Measurements from ENCODE around the gene ZG16.
"Not testable (repeated sequence)": the region's sequence is repeated elsewhere in the genome, so short reads cannot be mapped to it uniquely, and the experiment has no call there.

Gene ZG16

DNA sequence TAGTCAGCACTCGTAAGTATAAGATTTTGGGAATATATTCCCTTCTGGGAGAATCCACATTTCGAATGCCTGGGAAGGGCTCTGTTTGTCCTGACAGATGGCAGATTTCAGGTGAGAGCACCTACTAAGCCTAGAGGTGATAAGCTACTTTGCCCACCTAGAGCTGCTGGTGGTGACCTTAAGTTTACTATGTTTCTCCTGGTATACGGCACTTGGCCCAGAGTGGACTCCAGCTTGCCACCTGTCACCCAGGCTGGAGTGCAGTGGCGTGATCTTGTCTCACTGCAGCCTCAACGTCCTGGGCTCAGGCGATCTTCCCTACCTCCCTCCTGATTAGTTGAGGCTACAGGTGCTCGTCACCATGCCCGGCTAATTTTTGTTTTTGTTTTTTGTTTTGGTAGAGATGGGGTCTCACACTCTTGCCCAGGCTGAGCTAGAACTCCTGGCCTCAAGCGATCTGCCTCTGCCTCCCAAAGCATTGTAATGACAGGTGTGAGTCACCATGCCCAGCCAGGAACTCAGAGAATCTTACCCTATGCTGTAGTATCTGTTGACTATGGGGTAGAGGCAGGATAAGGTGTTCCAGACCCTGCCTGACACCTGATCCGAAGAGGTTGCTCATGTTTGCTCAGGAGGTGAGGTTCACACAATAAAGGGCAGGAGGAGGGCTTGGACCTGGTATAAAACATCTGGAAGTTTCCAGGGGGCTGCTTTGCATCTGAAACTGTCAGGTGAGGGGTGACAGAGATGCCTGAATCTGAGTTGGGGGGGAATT lies at the start of gene ZG16:
TSS of gene ZG16 (plus strand) at position 681 of the 775 bp plus-strand sequence. CDS start 1,011 bp downstream, outside the sequence.
- no peak for DNase-seq

- DNase-seq: peak in 2 of 3 experiments; percentile 11 to 33
Measured at GRCh38 chr16:29729116-29729521, 48.9 kb upstream of the ZG16 start.

DNA sequence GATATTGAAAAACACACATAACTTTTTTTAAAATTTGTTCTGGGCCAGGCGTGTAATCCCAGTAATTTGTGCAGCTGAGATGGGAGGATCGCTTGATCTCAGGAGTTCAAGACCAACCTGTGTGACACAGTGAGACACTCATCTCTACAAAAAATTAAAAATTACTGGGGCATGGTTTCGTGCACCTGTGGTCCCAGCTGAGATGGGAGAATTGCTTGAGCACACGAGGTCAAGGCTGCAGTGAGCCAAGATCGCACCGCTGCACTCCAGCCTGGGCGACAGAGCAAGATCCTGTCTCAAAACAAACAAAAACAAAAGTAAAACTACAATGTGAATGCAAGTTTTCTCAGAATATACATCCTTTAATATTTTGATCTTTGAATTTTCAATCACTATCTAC lies 47.4 kb upstream of the ZG16 start:
- DNase-seq: no peak

GRCh38 chr16:29731768-29732601 lies 46.1 kb upstream of the ZG16 start:
- DNase-seq: not testable (repeated sequence)

- no peak for DNase-seq
Measured at GRCh38 chr16:29734786-29735185, 43.3 kb upstream of the ZG16 start.

DNA sequence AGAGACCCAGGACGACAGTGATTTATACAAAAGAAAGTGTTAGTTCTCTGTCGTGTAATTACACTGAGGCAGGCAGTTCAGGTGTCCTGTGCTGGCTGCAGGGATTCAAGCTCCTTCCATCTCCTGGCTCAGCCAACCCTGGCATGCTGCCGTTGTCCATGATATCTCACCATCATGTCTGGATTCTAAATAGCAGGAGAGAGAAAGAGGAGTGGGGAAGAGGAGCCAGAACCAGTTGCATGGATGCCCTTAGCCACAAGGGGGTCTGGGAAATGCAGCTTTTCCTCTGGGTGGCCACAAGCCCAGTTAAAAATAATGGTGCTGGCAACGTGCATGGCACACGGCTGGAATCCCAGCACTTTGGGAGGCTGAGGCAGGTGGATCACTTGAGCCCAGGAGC lies 41.9 kb upstream of the ZG16 start:
- peak in 1 of 3 experiments; percentile 2 for DNase-seq

DNA sequence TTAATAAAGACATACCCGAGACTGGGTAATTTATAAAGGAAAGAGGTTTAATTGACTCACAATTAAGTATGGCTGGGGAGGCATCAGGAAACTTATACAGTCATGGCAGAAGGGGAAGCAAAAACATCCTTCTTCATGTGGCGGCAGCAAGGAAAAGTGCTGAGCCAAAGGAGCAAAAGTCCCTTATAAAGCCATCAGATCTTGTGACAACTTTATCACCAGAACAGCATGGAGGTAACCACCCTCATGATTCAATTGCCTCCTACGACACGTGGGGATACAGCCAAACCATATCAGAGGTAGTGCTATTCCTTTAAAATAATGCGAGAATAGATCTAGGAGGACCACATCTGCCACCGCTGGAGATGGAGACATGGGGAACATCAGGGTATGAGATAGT lies 41.3 kb upstream of the ZG16 start:
- no peak for DNase-seq

DNA sequence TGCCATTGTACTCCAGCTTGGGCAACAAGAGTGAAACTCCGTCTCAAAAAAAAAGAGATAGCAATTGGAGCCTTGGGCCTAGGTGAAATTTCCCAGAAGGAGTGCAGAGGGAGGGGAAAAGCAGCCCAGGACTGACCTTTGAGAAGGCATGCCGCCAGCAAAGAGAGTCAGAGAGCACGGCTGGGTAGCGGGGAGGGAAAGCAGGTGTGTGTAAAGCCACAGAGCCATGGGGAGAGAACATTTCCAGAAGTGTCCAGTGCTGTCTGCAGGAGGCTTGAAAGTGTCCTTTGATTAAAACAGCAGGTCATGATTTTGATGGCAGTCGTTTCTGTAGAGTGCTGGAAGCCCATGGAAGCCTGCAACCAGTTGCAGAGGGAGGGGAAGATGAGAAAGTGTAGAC lies 40.3 kb upstream of the ZG16 start:
- peak in 1 of 3 experiments; percentile 20 for DNase-seq

- DNase-seq: no peak
Measured at GRCh38 chr16:29738514-29738913, 39.5 kb upstream of the ZG16 start.

DNA sequence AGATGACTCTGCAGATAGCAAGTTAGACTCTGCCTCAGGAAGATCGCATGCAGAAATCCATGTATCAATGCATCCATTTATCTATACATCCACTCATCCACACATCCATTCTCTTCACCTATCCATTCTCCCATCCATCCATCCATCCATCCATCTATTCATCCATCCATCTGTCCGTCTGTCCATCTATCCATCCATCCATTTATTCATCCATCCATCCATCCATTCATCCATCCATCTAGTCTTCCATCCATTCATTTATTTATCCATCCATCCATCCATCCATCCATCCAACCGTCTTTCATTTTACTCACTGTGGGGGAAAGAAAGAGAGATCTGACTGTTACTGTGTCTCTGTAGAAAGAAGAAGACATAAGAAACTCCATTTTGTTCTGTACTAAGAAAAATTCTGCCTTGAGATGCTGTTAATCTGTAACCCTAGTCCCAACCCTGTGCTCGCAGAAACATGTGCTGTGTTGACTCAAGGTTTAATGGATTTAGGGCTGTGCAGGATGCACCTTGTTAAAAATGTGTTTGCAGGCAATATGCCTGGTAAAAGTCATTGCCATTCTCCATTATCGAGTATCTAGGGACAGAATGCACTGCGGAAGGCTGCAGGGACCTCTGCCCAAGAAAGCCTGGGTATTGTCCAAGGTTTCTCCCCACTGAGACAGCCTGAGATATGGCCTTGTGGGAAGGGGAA lies 38.0 kb upstream of the ZG16 start:
- not testable (repeated sequence) for DNase-seq

GRCh38 chr16:29740630-29741015 lies 37.4 kb upstream of the ZG16 start:
- DNase-seq: not testable (repeated sequence)

DNA sequence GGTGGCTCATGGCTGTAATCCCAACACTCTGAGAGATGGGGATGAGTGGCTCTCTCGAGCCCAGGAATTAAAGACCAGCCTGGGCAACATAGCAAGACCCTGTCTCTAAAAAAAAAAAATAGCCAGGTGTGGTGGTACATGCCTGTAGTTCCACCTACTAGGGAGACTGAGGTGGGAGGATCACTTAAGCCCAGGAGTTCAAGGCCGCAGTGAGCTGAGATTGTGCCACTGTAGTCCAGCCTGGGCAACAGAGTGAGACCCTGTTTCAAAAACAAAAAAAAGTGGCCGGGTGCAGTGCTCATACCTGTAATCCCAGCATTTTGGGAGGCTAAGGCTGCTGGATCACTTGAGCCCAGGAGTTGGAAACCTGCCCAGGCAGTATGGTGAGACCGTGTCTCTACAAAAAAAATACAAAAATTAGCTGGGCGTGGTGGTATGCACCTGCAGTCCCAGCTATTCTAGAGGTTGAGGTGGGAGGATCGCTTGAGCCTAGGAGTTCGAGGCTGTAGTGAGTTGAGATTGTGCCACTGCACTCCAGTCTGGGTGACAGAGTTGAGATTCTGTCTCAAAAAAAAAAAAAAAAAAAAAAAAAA lies 35.3 kb upstream of the ZG16 start:
- DNase-seq: no peak

GRCh38 chr16:29743475-29743826 lies 34.6 kb upstream of the ZG16 start:
- DNase-seq: no peak

- DNase-seq: no peak
Measured at GRCh38 chr16:29743827-29744531, 34.1 kb upstream of the ZG16 start.

- no peak for DNase-seq
Measured at GRCh38 chr16:29744541-29745101, 33.4 kb upstream of the ZG16 start.

DNA sequence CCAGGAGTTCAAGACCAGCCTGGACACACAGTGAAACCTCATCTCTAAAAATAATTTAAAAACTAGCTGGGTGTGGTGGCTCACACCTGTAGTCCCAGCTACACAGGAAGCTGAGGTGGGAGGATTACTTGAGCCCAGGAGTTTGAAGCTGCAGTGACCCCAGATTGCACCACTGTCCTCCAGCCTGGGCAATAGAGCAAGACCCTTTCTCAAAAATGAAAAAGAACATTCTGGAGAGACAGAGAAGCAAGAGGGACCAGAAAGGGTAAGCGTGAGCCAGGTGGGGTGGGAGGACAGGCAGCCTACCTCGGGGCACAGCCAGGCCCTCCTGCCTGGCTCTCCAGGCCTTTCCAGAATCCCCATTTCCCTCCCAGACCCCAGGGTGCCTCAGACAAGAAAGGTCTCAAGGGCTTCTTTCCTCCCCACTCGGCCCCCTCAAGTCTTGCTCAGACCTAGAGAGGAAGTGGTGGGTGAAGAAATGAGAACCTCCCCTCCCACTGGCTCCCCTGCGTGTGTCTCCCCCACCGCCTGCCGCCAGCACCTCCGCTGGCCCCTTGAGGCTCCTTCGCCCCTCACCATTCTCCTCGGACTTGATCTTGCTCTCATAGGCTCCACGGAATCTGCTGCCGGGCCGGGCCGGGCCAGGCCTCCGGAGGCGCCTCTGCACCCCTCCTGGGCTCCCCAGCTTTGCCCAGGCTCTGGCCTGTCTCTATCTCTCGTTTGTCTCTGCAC lies 32.8 kb upstream of the ZG16 start:
- no peak for DNase-seq

- DNase-seq: no peak
Measured at GRCh38 chr16:29745853-29746345, 32.2 kb upstream of the ZG16 start, which contains the start of gene C16orf54. C16orf54 (minus strand) TSS chr16:29745990; CDS start chr16:29744951, 1,039 bp downstream.

DNA sequence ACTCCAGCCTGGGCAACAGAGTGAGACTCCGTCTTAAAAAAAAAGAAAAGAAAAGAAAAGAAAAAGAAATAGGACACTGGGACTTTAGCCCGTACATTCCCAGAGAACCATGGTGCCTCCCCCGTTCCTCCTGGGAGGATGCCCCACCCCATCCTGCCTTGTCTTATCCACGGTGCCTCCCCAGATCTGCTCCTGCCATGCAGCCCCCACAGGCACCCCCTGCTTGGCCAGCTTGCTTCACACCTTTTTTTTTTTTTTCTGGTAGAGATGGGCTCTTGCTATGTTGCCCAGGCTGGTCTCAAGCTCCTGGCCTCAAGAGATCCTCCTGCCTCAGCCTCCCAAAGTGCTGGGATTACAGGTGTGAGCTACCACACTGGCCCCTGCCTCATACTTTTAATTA lies 31.5 kb upstream of the ZG16 start:
- not testable (repeated sequence) for DNase-seq

GRCh38 chr16:29747947-29748759 lies 29.9 kb upstream of the ZG16 start:
- no peak for DNase-seq

- not testable (repeated sequence) for DNase-seq
Measured at GRCh38 chr16:29748760-29749149, 29.3 kb upstream of the ZG16 start.
